NCI-H128 (cell line): ENCODE results near the gene HNF1B.
A peak's percentile ranks its signal among the peaks of the same experiment; 100 is the strongest.

Source experiments
- DNase-seq: peaks from one replicate; lab custom pipeline; 2025; ENCODE audit not compliant: unreplicated experiment; lab: John Stamatoyannopoulos, UW

HNF1B gene

GRCh38 chr17:37737971-37738370, 6.9 kb downstream of the HNF1B start:
- no peak for DNase-seq

GRCh38 chr17:37737081-37737480, 7.8 kb downstream of the HNF1B start:
- DNase-seq: no peak

- DNase-seq: no peak
These were observed 8.4 kb downstream of the HNF1B start for GRCh38 chr17:37736428-37736827.

DNA sequence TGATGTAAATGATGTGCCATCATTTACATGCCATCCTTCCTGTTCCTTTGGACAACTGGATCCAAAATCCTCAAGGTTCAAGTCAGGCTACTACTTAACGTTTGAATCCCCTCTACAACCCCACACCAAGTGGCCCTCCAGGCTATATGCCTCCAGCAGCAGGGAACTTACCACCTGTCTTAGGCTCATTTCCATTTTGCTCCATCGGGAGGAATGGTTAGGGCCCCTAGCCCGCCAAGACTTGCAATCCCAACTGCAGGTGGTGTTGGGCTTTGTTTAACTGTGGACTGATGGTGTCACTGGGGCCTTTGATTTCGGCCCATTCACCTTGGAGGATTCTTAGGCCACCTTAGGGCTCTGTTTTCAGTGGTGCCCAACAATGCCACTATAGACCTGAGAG, 9.7 kb downstream of the HNF1B start:
- DNase-seq: no peak

DNA sequence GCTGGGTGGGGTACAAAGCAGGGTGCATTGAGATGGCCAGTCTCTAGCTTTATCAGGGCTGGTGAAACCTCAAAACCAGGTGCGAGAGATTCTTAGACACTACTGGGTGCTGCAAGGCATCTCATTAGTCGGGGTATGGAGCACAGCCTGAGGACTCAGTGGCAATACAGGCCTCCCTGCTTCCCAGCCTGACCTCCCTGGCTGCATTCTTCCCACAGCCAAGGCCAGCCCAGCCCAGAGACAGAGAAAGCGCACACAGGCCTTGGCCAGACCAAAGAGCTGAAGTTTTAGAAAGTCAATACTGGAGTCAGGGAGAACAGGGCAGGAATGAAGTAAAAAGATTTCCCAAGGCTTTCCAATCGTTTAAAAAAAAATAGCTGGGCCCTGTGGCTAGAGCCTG, 12.5 kb downstream of the HNF1B start:
- no peak for DNase-seq

DNA sequence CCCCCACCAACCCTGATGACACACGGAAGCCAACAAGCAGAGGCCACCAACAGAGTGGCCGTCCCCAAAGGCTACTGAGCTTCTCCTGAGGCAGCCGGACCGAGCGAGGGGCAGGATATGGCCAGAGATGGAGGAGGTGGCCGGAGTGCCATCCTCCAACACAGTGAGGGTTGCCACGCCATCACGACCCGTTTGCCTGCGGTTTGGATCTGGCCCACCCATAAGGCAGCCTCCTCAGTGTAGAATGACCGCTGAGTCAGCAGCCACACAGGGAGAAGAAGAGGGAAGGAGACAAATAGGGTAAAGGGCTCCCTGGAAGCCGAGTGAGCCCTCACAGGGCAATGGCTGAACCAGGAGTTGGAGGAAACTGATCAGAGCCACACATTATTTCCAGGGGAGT, 13.8 kb downstream of the HNF1B start:
- no peak for DNase-seq

DNA sequence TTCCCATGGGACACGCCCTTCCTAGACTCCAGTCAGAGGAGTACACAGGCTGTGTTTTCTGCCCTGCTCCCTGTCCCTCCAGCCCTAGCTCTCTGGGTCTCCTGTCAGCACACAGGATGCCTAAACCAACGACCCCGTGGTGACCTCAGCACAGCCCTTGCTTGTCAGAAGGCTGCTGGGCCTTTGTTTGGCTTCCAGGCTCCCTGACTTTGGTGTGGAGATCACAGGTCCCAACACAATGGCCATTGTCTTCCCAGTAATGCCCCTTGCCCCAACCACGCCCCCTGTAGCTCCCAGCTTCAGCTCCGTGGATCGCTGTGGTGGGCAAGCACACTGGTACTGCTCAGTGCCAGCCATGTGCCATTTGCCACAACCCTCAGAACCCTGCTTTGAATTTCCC, 15.0 kb downstream of the HNF1B start:
- no peak for DNase-seq

DNA sequence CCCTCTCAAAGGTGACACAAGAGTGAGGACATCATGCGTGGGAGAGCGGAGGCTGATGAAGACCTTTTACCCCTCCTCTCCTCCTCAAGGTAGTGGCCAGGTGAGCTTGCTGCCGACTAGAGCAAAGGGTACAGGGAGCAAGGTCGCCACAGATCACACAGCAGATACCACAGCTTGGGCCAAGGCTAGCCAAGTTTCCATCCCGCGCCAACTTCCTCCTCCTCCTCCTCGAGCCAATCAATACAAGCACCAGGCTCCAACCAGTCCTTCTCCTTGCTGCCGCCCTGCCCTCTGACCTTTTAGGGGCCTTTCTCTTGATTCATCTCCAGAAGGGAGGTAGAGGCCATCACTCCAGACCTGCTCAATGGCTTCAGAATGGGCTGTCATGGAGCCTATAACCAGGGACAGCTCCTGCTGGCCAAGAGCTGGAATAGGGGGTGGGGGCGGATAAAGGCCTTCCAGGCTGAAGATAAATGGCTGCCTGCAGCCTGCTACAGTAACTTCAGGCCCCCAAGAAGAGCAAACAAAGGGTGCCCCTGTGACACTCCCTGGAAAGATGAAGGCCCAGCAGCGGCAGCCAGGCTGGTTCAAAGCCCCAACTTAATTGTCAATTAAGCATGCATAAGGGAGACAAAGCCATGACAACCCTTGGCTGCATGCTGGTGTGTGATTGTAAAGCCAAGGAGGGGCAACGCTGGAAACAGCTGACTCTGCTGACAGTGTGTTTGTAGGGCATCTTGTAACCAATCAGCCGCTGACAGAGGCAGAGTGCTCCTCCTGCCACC, 17.8 kb downstream of the HNF1B start:
- DNase-seq: no peak

DNA sequence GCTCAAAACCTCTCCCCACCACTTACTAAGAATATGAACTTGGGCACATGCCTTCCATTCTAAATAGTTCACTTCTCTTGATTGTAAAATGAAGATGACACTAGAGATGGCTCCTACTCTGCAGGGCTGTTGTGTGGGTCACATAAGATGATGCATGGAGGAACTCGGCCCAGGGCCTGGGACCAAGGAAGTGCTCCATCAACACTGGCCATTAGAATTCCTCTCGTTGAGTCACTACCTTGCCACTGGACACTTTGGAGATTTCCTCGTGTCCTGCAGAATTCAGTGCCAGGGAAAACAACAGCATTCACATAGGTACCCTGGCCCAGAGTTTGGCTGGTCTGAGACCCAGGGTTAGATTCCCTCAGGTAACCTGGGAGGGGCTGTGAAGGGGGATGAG, 18.6 kb downstream of the HNF1B start:
- DNase-seq: no peak

DNA sequence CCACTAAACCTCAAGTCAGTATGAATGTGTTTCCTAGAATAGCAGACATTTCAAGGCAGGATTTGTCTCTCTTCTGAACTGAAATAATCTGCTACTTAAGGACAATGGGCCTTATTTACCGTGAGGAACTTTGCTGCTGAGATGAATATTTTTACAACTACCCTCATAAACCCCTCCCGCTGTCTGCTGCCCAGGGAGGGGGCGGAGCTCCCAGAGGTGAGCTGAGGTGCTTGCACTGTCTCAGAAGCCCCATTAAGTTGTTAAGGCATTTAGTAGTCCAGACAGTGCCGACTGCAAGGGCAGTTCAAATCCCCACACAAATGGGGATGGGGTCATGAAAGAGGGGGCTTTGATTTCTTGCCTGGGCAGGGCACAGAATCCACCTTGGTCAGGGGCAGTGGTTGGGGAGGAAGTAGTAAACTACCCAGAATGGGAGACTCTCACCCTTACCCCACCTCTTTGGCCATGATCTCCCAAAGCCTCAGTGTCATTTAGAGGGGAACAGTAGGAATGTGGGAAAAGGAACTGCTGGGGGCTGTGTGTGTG, 19.2 kb downstream of the HNF1B start:
- no peak for DNase-seq

DNA sequence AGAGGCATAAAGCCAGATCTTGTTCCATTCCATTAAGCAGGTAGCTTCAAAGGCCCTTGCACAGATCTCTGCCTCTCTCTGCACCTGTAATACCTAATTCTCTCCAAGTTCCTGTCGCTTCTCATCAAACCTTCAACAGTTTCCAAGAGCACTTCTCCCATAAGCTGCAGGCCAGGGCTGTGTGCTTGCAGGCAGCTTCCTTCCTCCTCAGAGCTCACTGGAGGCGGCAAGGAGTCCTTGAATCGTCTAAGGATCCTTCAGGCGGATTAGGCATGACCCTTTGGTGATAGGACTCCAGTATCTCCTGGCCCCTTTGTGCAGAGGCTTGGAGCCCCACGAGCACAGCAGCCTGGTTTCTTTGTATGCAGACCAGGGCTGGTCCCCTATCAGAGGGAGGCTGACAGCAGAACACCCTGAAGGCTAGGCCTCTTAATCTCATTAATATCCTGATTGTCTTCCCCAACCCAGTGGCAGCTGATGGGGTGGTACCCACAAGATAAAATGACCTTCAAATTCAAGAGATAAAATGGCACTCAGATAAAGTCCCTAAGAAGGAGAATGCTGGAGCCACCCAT, 19.8 kb downstream of the HNF1B start:
- DNase-seq: no peak

DNA sequence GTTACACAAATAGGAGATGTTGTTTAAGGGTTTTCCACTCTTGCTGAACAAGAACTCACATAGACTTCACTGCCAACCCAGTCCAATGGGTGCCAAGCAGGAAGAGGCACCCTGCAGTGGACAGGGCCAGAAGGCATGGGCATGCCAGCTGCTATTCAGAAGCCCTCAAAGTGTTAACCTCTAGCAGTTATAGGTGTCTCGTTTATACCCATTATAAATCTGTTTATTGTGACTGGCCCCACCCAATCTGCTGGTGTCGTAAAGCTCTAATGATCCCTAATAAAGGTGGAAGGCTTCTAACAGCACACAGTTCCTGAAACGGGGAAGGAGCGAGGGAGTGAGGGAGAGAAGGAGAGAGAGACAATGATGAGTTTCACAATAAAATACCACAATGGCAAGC, 23.9 kb downstream of the HNF1B start:
- DNase-seq: no peak

DNA sequence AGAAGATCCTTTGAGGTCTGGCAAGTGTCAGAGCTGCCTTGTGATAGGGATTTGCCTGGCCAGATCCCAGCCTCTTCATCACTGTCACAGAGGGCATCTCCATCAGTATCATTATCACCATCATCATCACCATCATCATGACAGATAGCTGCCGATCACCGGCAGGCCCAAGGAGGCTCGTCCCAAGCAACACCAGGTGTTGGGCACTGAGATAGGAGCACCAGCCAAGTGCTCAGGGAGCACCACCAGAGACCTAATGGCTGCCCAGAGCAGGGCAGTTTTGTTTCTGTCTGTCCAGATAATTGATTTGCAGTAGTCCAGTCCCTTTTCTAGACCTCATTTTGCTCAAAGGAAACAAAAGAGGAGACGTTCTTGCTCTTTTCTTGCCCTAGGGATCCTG, 25.0 kb downstream of the HNF1B start:
- DNase-seq: no peak

GRCh38 chr17:37718324-37719048, 26.4 kb downstream of the HNF1B start:
- no peak for DNase-seq

DNA sequence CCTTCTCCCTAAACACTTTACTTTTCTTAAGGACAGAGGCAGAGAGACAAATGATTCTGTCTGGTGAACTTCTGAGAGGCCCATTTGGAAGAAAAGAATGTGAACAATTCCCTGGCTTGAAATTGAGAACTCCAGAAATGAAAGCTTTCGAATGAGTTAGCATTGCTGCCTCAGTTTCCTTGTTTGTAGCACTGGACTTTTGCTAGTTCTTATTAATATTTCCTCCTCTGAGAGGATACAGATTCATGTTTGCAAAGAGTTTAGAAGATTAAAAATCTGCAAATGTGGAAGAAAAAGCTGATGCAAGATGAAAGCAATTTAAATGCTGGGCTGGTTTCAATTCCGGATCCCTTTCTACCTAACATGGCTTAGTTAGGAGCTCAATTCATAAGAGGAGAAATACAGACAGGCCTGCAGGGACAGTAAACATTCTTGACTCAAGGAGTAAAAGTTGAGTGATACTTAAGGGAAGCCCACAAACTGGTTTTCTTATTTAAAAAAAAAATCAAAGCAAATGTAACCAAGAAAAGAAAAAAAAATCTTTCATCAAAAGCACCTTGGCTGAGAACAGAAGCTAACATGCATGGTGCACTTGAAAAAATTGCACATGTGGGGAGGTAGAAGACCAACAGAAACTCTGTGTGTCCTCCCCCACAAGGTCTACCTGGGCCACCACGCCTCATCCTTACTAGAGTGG, 27.1 kb downstream of the HNF1B start:
- DNase-seq: no peak

DNA sequence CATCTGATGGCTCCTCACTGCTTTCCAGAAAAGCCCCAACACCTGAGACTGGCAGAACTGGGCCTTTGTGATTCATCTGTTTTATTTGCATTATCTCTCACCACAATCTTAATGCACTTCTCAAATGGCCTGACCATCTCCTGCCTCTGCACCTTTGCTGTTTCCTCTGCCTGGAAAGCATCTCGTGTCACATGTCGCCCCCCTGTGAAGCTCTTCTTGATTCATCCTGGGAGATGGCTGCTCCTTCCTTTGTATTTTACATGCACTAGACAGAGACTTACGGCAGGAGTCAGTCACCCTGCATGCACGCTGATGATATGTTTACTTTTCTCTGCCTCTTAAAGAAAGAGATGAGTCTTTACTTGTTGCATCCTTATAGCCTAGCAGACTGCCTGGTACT, 30.0 kb downstream of the HNF1B start:
- no peak for DNase-seq

GRCh38 chr17:37713624-37714023, 31.2 kb downstream of the HNF1B start:
- no peak for DNase-seq

GRCh38 chr17:37713028-37713431, 31.8 kb downstream of the HNF1B start:
- DNase-seq: no peak

DNA sequence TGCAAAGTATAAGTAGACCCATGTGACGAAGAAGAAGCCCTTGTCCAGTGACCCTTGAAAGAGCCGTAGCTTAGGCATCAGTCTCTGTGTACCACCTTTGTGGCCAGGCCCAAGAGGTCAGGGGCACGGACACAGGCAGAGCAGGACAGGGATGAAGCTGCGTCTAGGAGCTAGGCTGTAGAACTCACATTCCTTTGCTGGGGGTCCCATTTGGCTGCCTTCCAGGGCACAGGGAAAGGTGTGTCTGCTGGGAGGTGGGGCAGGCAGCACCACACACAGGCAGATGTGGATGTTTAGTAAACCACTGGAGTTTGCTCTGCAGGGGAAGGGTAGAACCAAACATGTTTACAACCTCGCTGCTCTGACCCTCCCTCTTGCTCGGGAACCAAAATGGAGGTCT, 33.7 kb downstream of the HNF1B start:
- no peak for DNase-seq

GRCh38 chr17:37710344-37710886, 34.4 kb downstream of the HNF1B start:
- peak; percentile 3 for DNase-seq

GRCh38 chr17:37708616-37709212, 36.1 kb downstream of the HNF1B start:
- no peak for DNase-seq
